Endothelial cell of umbilical vein (primary cell): ENCODE measurements around the gene ACYP2. TPM values are rescaled to one million over a fixed set of nuclear protein-coding genes. Genes with fewer than 3 reads are reported as not detected.

Experiments used
- BruUV-seq: library from RNA; stranded (reverse); fragments of 400-500 nt; replicated peaks from 2 replicates; lab custom pipeline; 2021; lab: Mats Ljungman, UMichigan
- CTCF ChIA-PET: fragments of 300-600, 350-600 bp; sonication (Branson Sonifier 250); formaldehyde crosslinking; loops from one replicate; lab custom pipeline; 2021; ENCODE audit warnings: antibody characterized with exemption, inconsistent platforms; lab: Charles Lee
- POLR2A ChIA-PET: fragments of 300-600, 350-600 bp; sonication (Branson Sonifier 250); formaldehyde crosslinking; loops from one replicate; lab custom pipeline; 2021; ENCODE audit warnings: antibody characterized with exemption, inconsistent platforms; lab: Charles Lee
- DNase-seq: peaks from one replicate; pipeline ENCODE4 v3.0.0-alpha.2; 2011; ENCODE audit warnings: low read depth, low spot score
- FAIRE-seq: peaks from 2 replicates; lab custom pipeline; 2011; peaks lifted over from hg19 to GRCh38; lab: Jason Lieb, UNC
- H2AFZ ChIP-seq: 2 replicates; pipeline ENCODE4 v1.6.0; 2012; ENCODE audit warnings: low read depth, low read length, control low read depth, inconsistent platforms
- H3K27ac ChIP-seq: 2 replicates; pipeline ENCODE4 v1.5.1; 2011; ENCODE audit warnings: low read depth, mild to moderate bottlenecking, control low read depth, low read length, moderate library complexity; ENCODE audit not compliant: insufficient read depth
- H3K27me3 ChIP-seq, 2 experiments: 2 replicates each; pipeline versions ENCODE4 v1.6.0 to v1.6.1; 2011; ENCODE audit warnings: low read length in 2 of 2, mixed read lengths in 1 of 2; ENCODE audit not compliant: control insufficient read depth in 2 of 2, insufficient read depth in 2 of 2
- H3K36me3 ChIP-seq, 2 experiments: 2 replicates in 1 of 2; 3 replicates in 1 of 2; pipeline ENCODE4 v1.5.1; 2011; ENCODE audit warnings: low read length in 2 of 2, mild to moderate bottlenecking in 1 of 2, moderate library complexity in 1 of 2; ENCODE audit not compliant: control insufficient read depth in 2 of 2, insufficient read depth in 2 of 2; ENCODE audit errors: extremely low read depth in 1 of 2
- H3K4me1 ChIP-seq: 3 replicates; pipeline ENCODE4 v1.5.1; 2011; ENCODE audit warnings: mild to moderate bottlenecking, low read length; ENCODE audit not compliant: control insufficient read depth, insufficient read depth; ENCODE audit errors: extremely low read depth
- H3K4me2 ChIP-seq: 2 replicates; pipeline ENCODE4 v1.6.1; 2011; ENCODE audit warnings: low read length, control low read depth, mixed read lengths; ENCODE audit not compliant: insufficient read depth
- H3K4me3 ChIP-seq, 3 experiments: fragments of 200-600 bp in 1 of 3; sonication (generic), shearing (Covaris generic) in 1 of 3; replicated peaks in 1 of 3; 2 replicates each; pipeline ENCODE4 v1.5.1; 2011 to 2016; ENCODE audit warnings: control low read depth in 3 of 3, low read length in 3 of 3, mild to moderate bottlenecking in 2 of 3, inconsistent platforms in 1 of 3, low read depth in 1 of 3, moderate library complexity in 1 of 3; ENCODE audit not compliant: insufficient read depth in 1 of 3
- H3K79me2 ChIP-seq: 2 replicates; pipeline ENCODE4 v1.6.0; 2012; ENCODE audit warnings: low read length, inconsistent platforms; ENCODE audit not compliant: control insufficient read depth, insufficient read depth
- H3K9ac ChIP-seq: replicated peaks from 2 replicates; pipeline ENCODE3; 2011; ENCODE audit warnings: low read length, control low read depth; ENCODE audit not compliant: insufficient read depth; ENCODE audit errors: extremely low read depth
- H3K9me1 ChIP-seq: replicated peaks from 3 replicates; pipeline ENCODE4 v1.6.0; 2011; ENCODE audit warnings: mild to moderate bottlenecking, low read length; ENCODE audit not compliant: control insufficient read depth, insufficient read depth; ENCODE audit errors: extremely low read depth
- H3K9me3 ChIP-seq: replicated peaks from 2 replicates; pipeline ENCODE4 v1.5.1; 2012; ENCODE audit warnings: low read length, inconsistent platforms; ENCODE audit not compliant: control insufficient read depth, insufficient read depth
- H4K20me1 ChIP-seq: replicated peaks from 2 replicates; pipeline ENCODE3; 2011; ENCODE audit warnings: mild to moderate bottlenecking, low read length; ENCODE audit not compliant: control insufficient read depth, insufficient read depth; ENCODE audit errors: extremely low read depth
- EZH2 ChIP-seq: IDR thresholded peaks from 2 replicates; pipeline ENCODE4 v1.6.1; 2012; ENCODE audit warnings: borderline replicate concordance, low read depth, mild to moderate bottlenecking, moderate library complexity, low read length, inconsistent platforms; ENCODE audit not compliant: severe bottlenecking
- FOS ChIP-seq: IDR thresholded peaks from 2 replicates; pipeline ENCODE4 v1.6.1; 2011; ENCODE audit warnings: mild to moderate bottlenecking, low read length, moderate library complexity, borderline replicate concordance; ENCODE audit not compliant: insufficient read depth
- GATA2 ChIP-seq: IDR thresholded peaks from 2 replicates; pipeline ENCODE4 v1.7.0; 2011; ENCODE audit warnings: low read depth, mild to moderate bottlenecking, moderate library complexity, mixed read lengths, low read length; ENCODE audit not compliant: insufficient read length, insufficient read depth
- JUN ChIP-seq: IDR thresholded peaks from 2 replicates; pipeline ENCODE4 v1.6.1; 2011; ENCODE audit warnings: borderline replicate concordance, low read depth; ENCODE audit not compliant: insufficient read length, insufficient read depth
- MYC ChIP-seq: IDR thresholded peaks from one replicate; pipeline ENCODE4 v1.6.1; 2011; ENCODE audit warnings: mild to moderate bottlenecking, low read depth, low read length
- POLR2A ChIP-seq: IDR thresholded peaks from 2 replicates; pipeline ENCODE4 v1.6.1; 2012; ENCODE audit warnings: low read depth, mild to moderate bottlenecking, control low read depth, low read length
- POLR2AphosphoS5 ChIP-seq: IDR thresholded peaks from 2 replicates; pipeline ENCODE4 v1.6.1; 2012; ENCODE audit warnings: low read depth, mild to moderate bottlenecking, control low read depth, low read length, moderate library complexity; ENCODE audit not compliant: insufficient read depth
- dilution Hi-C: fragments of 300-500 bp; cut with MboI; formaldehyde crosslinking; loops from one replicate; pipeline ENCODE4 v1.15.0; 2019; ENCODE audit warnings: low sequenced_read_pairs; ENCODE audit not compliant: extremely low pct_ligation_motif_present
- intact Hi-C: fragments of 100-400 bp; cut with micrococcal nuclease; formaldehyde crosslinking; loops from one replicate; pipeline ENCODE4 v1.10.0; 2022
- polyA plus RNA-seq, 4 experiments: library from polyadenylated mRNA; depleted of rRNA in 3 of 4; stranded (reverse) in 3 of 4; unstranded in 1 of 4; fragments of >200 nt; gene quantifications; 2 replicates each; pipeline versions ENCODE4 v1.2.1 to v1.2.3, GENCODE V29; 2011 to 2012; ENCODE audit warnings: missing spikeins in 1 of 4
- total RNA-seq: library from RNA; stranded (reverse); gene quantifications from 2 replicates; pipeline ENCODE4 v1.2.3, GENCODE V29; 2021
- TF ChIP-seq, protein P1 (sequence below): IDR thresholded peaks from 2 replicates; pipeline ENCODE4 v1.6.1; 2011; ENCODE audit not compliant: insufficient read depth, insufficient read length
- TF ChIP-seq, protein P2 (sequence below), 2 donors: IDR thresholded peaks; 1 replicate in 1 of 2; 2 replicates in 1 of 2; pipeline ENCODE4 v1.5.1; 2011; ENCODE audit warnings: low read length in 2 of 2, mild to moderate bottlenecking in 2 of 2, moderate library complexity in 2 of 2, control low read depth in 1 of 2, inconsistent platforms in 1 of 2, low read depth in 1 of 2; ENCODE audit not compliant: insufficient read depth in 1 of 2; ENCODE audit errors: extremely low read depth in 1 of 2

The ACYP2 gene
- total and polyA plus RNA-seq, 2 donors (not counting 3 experiments of a cell fraction or from before 2014, with no cell fraction given): 3.9 to 7.9 TPM

DNA sequence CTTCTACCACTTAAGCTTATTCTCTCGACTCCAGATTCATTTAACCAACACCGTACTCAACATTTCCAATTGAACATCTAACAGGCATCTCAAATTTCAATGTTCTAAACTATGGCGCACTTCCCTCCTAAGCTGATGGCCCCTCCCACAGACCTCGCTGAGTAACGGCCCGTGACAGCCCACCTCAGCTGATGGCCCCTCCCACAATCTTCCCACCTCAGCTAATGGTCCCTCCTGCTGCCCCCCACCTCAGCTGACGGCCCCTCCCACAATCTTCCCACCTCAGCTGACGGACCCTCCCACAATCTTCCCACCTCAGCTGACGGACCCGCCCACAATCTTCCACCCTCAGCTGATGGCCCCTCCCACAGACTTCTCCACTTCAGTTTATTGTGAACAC lies 197.7 kb downstream of the ACYP2 start:
- Histone ChIP-seq H2AFZ (no peak overlapping the region), H3K27ac (no peak overlapping the region), H3K9me1 (no peaks in the 10 kb centered on the region), H3K36me3 (no peaks in the 10 kb centered on the region), H3K9ac (no peak overlapping the region), H3K79me2 (no peaks in the 10 kb centered on the region), H3K9me3 (no peaks in the 10 kb centered on the region), H3K4me1 (peaks cover 4% of the 10 kb centered on the region), H3K4me3 (no peak overlapping the region), H3K27me3 (peaks cover 0 to 6% of the 10 kb centered on the region in 2 experiments), H4K20me1 (no peaks in the 10 kb centered on the region), H3K4me2 (no peak overlapping the region)
- POLR2A ChIA-PET: no interaction called here
- dilution Hi-C loops (no loop called here), intact Hi-C loops (no loop called here)
- no peak for TF ChIP-seq MYC
- TF ChIP-seq JUN: no peak
- TF ChIP-seq, protein P1, sequence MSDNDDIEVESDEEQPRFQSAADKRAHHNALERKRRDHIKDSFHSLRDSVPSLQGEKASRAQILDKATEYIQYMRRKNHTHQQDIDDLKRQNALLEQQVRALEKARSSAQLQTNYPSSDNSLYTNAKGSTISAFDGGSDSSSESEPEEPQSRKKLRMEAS: no peak
- TF ChIP-seq, protein P2, sequence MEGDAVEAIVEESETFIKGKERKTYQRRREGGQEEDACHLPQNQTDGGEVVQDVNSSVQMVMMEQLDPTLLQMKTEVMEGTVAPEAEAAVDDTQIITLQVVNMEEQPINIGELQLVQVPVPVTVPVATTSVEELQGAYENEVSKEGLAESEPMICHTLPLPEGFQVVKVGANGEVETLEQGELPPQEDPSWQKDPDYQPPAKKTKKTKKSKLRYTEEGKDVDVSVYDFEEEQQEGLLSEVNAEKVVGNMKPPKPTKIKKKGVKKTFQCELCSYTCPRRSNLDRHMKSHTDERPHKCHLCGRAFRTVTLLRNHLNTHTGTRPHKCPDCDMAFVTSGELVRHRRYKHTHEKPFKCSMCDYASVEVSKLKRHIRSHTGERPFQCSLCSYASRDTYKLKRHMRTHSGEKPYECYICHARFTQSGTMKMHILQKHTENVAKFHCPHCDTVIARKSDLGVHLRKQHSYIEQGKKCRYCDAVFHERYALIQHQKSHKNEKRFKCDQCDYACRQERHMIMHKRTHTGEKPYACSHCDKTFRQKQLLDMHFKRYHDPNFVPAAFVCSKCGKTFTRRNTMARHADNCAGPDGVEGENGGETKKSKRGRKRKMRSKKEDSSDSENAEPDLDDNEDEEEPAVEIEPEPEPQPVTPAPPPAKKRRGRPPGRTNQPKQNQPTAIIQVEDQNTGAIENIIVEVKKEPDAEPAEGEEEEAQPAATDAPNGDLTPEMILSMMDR (IDR thresholded peaks at IDR 0.05; ENCODE audit: extremely low read depth in 1 of 2, insufficient read depth in 1 of 2, low read depth in 1 of 2, low read length in 2 of 2): no peak
- no peak for TF ChIP-seq EZH2
- TF ChIP-seq FOS: no peak
- no peak for TF ChIP-seq POLR2A
- TF ChIP-seq POLR2AphosphoS5: no peak
- TF ChIP-seq GATA2: no peak
- DNase-seq: no peak
- BruUV-seq: no TSS peak
- no peak for FAIRE-seq
- CTCF ChIA-PET: no interaction called here
